T-helper 17 cell (primary cell): ENCODE data around the gene ACVR1. TPM values are rescaled to one million over a fixed set of nuclear protein-coding genes. Genes with fewer than 3 reads are reported as not detected.

ENCODE experiments used
- ATAC-seq: fragments of 150-1000 bp; cut with Tn5 transposase; 2 replicates; pipeline ENCODE4 v1.10.0; 2021; ENCODE audit warnings: mild to moderate bottlenecking, moderate library complexity
- DNase-seq, 3 donors: peaks; one replicate each; pipeline versions ENCODE4 v3.0.0 to v3.0.0-alpha.2; 2020 to 2021
- H3K9me3 ChIP-seq: one replicate; pipeline ENCODE4 v1.7.0; 2013; ENCODE audit warnings: low read length, mild to moderate bottlenecking; ENCODE audit not compliant: control insufficient read depth, poor library complexity, severe bottlenecking
- H3K27ac Mint-ChIP-seq: one replicate; pipeline ENCODE4 v1.8.0; 2022; ENCODE audit warnings: mild to moderate bottlenecking, moderate library complexity, mixed read lengths
- H3K27me3 Mint-ChIP-seq: one replicate; pipeline ENCODE4 v1.8.0; 2022; ENCODE audit warnings: mixed read lengths
- H3K36me3 Mint-ChIP-seq: one replicate; pipeline ENCODE4 v1.8.0; 2022; ENCODE audit warnings: low read depth, mixed read lengths
- H3K4me1 Mint-ChIP-seq: one replicate; pipeline ENCODE4 v1.8.0; 2022; ENCODE audit warnings: mild to moderate bottlenecking, mixed read lengths
- H3K4me3 Mint-ChIP-seq: one replicate; pipeline ENCODE4 v1.8.0; 2022; ENCODE audit warnings: mild to moderate bottlenecking, moderate library complexity, mixed read lengths
- total RNA-seq, 4 donors: library from RNA in 2 of 4; stranded (reverse) in 2 of 4; gene quantifications; one replicate each; pipeline ENCODE4 v1.2.3 and lab custom pipeline; 2022 to 2026

The ACVR1 gene
- total RNA-seq, 2 donors from 2014 or later, result 37.4 to 38.2 TPM

DNA sequence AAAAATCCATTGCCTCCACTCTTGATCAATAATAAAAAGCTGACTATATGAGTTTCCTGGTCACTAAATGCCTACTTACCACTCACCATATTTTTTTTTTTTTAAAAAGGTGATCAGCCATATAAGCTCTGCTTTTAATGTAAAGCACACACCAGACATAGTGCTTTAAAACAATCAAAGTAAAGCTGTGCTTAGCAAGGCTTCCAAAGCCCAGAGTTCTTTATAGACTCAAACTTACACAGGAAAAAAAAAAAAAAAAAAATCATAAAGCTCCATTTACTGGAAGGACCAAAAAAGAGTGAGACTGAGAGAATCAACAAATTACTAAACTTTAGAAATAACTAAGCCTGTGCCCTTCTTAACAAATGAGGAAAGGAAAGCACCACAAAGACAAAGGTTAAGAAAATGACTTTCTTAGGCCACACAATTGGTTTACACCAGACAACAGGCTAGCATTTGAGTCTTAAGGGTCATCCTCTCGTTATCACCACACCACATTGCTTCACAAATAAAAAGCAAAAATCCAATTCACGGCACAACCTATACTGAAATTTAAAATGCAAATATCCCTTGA lies 11.2 kb downstream of the ACVR1 start:
- ATAC-seq (no peak), DNase-seq (no peak)
- H3K36me3 Mint-ChIP-seq, result no peaks in the 10 kb centered on the region
- H3K4me3 Mint-ChIP-seq, result no peak overlapping the region
- H3K27ac Mint-ChIP-seq, result peak overlapping the region; percentile 47
- H3K4me1 Mint-ChIP-seq, result peaks cover 29% of the 10 kb centered on the region
- no peaks in the 10 kb centered on the region for H3K9me3 ChIP-seq
- no peaks in the 10 kb centered on the region for H3K27me3 Mint-ChIP-seq

DNA sequence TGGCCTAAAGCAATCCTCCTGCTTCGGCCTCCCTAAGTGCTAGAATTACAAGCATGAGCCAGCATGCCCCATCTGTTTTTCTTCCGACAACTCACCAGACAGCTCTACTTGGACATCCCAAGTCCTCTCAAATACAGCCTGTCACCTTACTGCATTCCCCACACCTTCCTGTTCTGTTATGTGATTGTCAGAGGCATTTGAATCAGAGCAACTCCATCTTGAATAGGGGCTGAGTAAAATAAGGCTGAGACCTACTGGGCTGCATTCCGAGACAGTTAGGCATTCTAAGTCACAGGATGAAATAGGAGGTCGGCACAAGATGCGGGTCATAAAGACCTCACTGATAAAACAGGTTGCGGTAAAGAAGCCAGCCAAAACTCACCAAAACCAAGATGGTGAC lies 17.3 kb downstream of the ACVR1 start:
- Mint-ChIP-seq H3K27me3 (no peaks in the 10 kb centered on the region), H3K4me3 (no peak overlapping the region), H3K4me1 (peaks cover 12% of the 10 kb centered on the region), H3K27ac (no peak overlapping the region), H3K36me3 (peaks cover 2% of the 10 kb centered on the region)
- DNase-seq (no peak), ATAC-seq (no peak)
- H3K9me3 ChIP-seq, result no peaks in the 10 kb centered on the region

DNA sequence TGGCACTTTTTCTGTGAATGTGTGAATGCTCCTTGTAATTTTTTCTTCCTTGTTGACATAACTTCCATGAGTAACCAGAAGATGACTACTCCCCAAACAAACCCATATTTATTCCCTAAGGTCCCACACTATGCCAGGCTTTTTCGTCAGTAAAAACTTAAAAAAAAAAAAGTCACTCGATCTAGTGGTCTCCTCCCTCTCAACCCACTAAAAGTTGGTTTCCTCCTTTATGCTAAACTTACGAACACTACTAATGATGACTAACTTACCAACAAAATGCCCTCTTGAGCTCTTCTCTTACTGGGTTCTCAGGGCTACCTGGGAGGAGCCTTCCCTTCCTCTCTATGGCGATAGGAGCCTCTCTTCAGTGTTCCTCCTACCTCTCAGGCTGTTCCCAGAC lies 18.2 kb downstream of the ACVR1 start:
- Mint-ChIP-seq H3K4me3 (no peak overlapping the region), H3K27me3 (no peaks in the 10 kb centered on the region), H3K4me1 (peaks cover 21% of the 10 kb centered on the region), H3K27ac (no peak overlapping the region), H3K36me3 (peaks cover 2% of the 10 kb centered on the region)
- DNase-seq (no peak), ATAC-seq (no peak)
- H3K9me3 ChIP-seq, result no peaks in the 10 kb centered on the region

GRCh38 chr2:157856187-157856515 lies 20.0 kb downstream of the ACVR1 start:
- H3K4me1 Mint-ChIP-seq, result peaks cover 24% of the 10 kb centered on the region
- no peaks in the 10 kb centered on the region for H3K9me3 ChIP-seq
- peaks cover 2% of the 10 kb centered on the region for H3K36me3 Mint-ChIP-seq
- DNase-seq, result no peak
- no peaks in the 10 kb centered on the region for H3K27me3 Mint-ChIP-seq
- ATAC-seq, result no peak
- no peak overlapping the region for H3K27ac Mint-ChIP-seq
- no peak overlapping the region for H3K4me3 Mint-ChIP-seq

DNA sequence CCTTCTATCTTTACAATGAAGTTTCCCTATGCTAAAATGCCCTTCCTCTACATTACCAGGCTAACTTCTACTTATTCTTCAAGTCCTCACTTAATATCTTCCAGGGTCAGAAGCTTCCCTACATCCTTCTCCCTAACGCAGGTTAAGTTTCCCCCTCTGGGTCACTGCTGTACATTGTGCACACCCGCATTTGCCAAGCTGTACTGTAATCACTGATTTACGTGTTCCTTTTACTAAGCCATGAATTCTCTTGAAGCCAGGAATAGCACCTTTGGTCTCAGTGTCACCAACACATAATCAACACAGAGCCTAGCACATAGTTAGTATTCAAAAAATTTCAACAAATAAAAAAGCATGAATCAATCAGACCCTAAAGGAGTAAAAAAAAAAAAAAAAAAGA lies 22.3 kb downstream of the ACVR1 start:
- Mint-ChIP-seq H3K4me3 (peak overlapping the region; percentile 16), H3K36me3 (peaks cover 6% of the 10 kb centered on the region), H3K27ac (no peak overlapping the region), H3K4me1 (peaks cover 28% of the 10 kb centered on the region), H3K27me3 (no peaks in the 10 kb centered on the region)
- no peak for DNase-seq
- H3K9me3 ChIP-seq, result no peaks in the 10 kb centered on the region
- no peak for ATAC-seq

- Mint-ChIP-seq H3K4me3 (no peak overlapping the region), H3K27me3 (no peaks in the 10 kb centered on the region), H3K36me3 (peaks cover 6% of the 10 kb centered on the region), H3K27ac (no peak overlapping the region), H3K4me1 (peaks cover 28% of the 10 kb centered on the region)
- ATAC-seq (no peak), DNase-seq (no peak)
- no peaks in the 10 kb centered on the region for H3K9me3 ChIP-seq
These were observed 22.9 kb downstream of the ACVR1 start for GRCh38 chr2:157853211-157853610.

DNA sequence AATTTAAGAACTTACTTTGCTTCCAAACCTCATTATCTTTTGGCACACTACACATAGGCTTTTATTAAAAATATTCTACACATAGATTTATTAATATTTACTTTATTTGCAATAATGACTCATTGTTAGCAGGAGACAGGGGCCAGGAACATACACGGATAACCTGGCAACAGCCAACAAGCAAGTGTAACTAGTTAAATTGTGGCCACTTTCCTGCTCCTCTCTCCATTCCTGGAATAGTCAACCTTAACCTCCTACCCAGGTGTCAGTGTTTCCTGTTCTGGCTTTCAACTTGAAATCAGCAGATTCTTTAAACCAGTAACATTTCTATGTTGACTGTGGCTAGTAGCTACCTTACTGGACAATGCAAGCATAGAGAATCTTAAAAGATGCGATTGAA lies 26.5 kb downstream of the ACVR1 start:
- Mint-ChIP-seq H3K4me1 (peaks cover 35% of the 10 kb centered on the region), H3K36me3 (peaks cover 8% of the 10 kb centered on the region), H3K27ac (no peak overlapping the region), H3K27me3 (no peaks in the 10 kb centered on the region), H3K4me3 (no peak overlapping the region)
- DNase-seq (no peak), ATAC-seq (no peak)
- no peaks in the 10 kb centered on the region for H3K9me3 ChIP-seq

DNA sequence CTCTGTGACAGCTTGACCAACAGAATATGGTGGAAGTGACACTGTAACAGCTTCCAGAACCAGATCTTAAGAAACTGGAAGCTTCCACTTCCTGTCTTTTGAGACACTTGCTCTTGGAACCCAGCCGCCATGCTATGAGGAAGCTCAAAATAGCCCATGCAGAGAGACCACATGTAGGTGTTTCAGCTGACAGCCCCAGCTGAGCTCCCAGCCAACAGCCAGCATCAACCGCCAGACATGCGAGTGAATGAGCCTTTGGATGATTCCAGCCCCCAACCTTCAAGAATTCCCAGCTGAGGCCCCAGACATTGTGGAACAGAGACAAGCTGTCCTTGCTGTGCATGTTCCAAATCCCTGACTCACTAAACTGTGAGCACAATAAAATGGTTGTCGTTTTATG lies 27.9 kb downstream of the ACVR1 start:
- Mint-ChIP-seq H3K36me3 (peaks cover 12% of the 10 kb centered on the region), H3K27ac (no peak overlapping the region), H3K4me3 (no peak overlapping the region), H3K27me3 (no peaks in the 10 kb centered on the region), H3K4me1 (peaks cover 34% of the 10 kb centered on the region)
- no peaks in the 10 kb centered on the region for H3K9me3 ChIP-seq
- DNase-seq (no peak), ATAC-seq (no peak)

- H3K9me3 ChIP-seq, result no peaks in the 10 kb centered on the region
- Mint-ChIP-seq H3K27me3 (no peaks in the 10 kb centered on the region), H3K36me3 (peaks cover 12% of the 10 kb centered on the region), H3K4me1 (peaks cover 28% of the 10 kb centered on the region), H3K27ac (peak overlapping the region; percentile 34), H3K4me3 (no peak overlapping the region)
- ATAC-seq, result no peak
- no peak for DNase-seq
These were observed 31.0 kb downstream of the ACVR1 start for GRCh38 chr2:157845081-157845480.

GRCh38 chr2:157843935-157844334 lies 32.2 kb downstream of the ACVR1 start:
- Mint-ChIP-seq H3K36me3 (peaks cover 8% of the 10 kb centered on the region), H3K27me3 (no peaks in the 10 kb centered on the region)
- no peak for ATAC-seq

GRCh38 chr2:157843081-157843480 lies 33.0 kb downstream of the ACVR1 start:
- ATAC-seq (no peak), DNase-seq (no peak)
- H3K4me1 Mint-ChIP-seq, result peaks cover 36% of the 10 kb centered on the region
- peaks cover 8% of the 10 kb centered on the region for H3K36me3 Mint-ChIP-seq
- H3K27ac Mint-ChIP-seq, result no peak overlapping the region
- H3K4me3 Mint-ChIP-seq, result no peak overlapping the region
- H3K27me3 Mint-ChIP-seq, result no peaks in the 10 kb centered on the region
- H3K9me3 ChIP-seq, result no peaks in the 10 kb centered on the region

More at GRCh38 chr2:157843935-157844334, 32.2 kb downstream of the ACVR1 start:
- no peak overlapping the region for H3K4me3 Mint-ChIP-seq
- H3K4me1 Mint-ChIP-seq, result peaks cover 30% of the 10 kb centered on the region
- DNase-seq, result no peak
- no peaks in the 10 kb centered on the region for H3K9me3 ChIP-seq
- H3K27ac Mint-ChIP-seq, result no peak overlapping the region

- H3K27me3 Mint-ChIP-seq, result no peaks in the 10 kb centered on the region
- DNase-seq (no peak), ATAC-seq (no peak)
- H3K9me3 ChIP-seq, result no peaks in the 10 kb centered on the region
- H3K27ac Mint-ChIP-seq, result no peak overlapping the region
- H3K4me1 Mint-ChIP-seq, result peaks cover 39% of the 10 kb centered on the region
- H3K4me3 Mint-ChIP-seq, result no peak overlapping the region
- peaks cover 6% of the 10 kb centered on the region for H3K36me3 Mint-ChIP-seq
These were observed 33.8 kb downstream of the ACVR1 start for GRCh38 chr2:157842106-157842879.

- H3K27ac Mint-ChIP-seq, result no peak overlapping the region
- H3K27me3 Mint-ChIP-seq, result no peaks in the 10 kb centered on the region
- DNase-seq, result no peak
- no peak for ATAC-seq
- peaks cover 44% of the 10 kb centered on the region for H3K4me1 Mint-ChIP-seq
- no peak overlapping the region for H3K4me3 Mint-ChIP-seq
- peaks cover 6% of the 10 kb centered on the region for H3K36me3 Mint-ChIP-seq
- no peaks in the 10 kb centered on the region for H3K9me3 ChIP-seq
These were observed 34.6 kb downstream of the ACVR1 start for GRCh38 chr2:157841485-157841884.

DNA sequence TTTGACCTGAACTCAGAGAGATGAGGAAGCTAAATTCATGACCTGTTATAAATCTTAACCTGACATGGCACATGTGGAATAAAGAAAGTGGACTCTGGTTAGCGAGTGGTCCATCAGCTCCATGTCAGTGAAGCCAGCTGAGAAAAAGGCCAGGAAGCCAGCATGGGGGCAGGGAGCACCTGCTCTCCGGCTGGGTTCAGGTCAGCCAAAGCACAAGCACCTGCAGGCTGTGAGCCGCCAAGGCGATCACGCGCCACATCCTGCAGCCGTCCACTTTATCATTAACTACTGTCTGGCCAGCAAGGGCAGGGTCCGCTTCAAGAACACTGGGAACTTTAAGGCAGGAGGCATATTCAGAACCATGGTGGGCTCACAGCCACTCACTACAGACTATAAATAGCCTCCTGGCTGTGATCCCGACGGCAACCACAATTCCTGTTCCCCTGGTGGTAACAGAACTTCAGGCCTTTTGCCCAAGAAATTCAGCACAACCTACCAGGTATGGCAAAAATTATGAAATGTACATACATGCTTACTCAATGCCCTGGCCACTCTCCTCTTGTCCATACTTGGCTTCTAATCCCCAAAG lies 35.5 kb downstream of the ACVR1 start:
- Mint-ChIP-seq H3K27me3 (no peaks in the 10 kb centered on the region), H3K27ac (peak overlapping the region; percentile 19), H3K36me3 (peaks cover 4% of the 10 kb centered on the region), H3K4me1 (peaks cover 48% of the 10 kb centered on the region), H3K4me3 (no peak overlapping the region)
- DNase-seq (no peak), ATAC-seq (no peak)
- no peaks in the 10 kb centered on the region for H3K9me3 ChIP-seq
